Activated gamma-delta T cell treated with Interleukin-2 at 50 U/mL for 16 hours (primary cell): ENCODE results near the gene GABBR1.
A peak's percentile ranks its signal among the peaks of the same experiment; 100 is the strongest.

Experiments
- DNase-seq: peaks from one replicate; pipeline ENCODE4 v3.0.0-alpha.2; 2020

Gene GABBR1

DNA sequence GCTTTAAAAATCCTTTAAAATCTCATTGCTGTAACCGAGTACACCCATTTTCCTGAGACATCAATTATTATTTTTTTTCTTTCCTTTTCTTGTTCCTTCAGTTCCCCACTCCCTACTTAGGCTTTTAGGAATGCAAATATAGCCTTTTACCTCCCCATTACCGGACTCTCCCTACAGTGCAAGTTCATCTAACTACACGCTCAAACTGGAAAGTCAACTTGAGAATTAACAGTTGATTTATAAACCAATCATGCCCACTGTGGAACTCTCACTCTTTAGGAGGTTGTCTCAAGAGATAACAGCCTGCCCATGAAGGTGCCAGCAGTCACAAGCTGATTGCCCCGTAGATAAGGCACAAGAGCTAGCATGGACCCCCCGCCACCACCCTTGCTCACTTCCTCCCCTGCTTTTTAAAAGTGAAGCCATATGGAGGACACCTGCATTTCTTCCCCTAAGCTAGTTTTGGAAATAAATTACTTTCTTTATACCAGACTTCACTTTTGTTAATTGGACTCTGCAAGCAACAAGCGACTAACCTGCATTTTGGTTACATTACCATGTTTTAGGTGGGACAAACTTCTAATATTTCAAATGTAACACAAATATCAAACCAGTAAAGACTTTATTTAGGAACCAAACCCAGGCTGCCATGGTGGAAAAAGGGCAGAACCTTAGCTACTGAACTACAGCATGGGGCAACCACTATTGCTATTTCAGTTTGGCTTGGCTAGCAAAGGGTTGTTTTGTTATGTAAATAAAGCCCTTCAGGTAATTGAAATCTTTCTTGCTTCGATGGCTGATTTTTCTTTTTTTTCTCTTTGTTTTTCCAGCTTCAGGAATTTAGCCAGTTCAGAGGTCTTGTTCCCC, 108.3 kb downstream of the GABBR1 start:
- DNase-seq, result no peak

DNA sequence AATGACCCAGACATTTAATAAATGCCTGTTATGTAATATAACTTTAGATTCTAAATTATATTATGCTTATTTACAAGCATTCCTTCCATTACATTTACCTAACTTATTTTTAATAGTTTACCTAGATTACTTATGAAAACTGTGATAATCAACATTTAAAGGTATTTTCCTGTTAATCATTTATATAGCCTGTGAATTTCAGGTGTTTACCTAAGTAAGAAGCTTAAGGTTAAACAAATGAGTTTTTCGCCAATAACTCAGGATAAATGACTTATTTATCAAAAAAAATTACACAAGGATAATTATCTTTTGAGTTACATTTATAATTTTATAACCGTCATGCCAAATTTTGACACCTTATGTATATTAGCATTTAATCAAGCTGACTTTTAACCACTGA, 108.9 kb downstream of the GABBR1 start:
- no peak for DNase-seq

DNA sequence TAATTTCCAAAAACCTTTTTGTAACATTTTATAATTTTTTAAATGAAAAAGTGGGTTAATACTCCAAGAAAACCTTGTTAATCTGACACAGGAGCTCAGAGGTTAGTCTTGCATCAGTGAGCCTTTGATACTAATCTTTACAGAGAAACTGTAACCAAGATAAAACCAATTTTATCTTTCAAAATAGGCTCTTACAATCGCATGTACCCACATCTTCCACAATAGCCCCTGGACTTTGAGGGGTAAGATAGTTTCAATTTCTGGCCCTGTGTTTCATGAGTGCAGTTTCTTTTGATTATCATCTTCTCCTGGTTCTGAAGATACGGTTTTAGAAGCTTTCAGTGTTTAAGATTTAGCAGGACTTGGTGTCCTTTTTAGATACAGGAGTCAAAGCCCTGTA, 110.8 kb downstream of the GABBR1 start:
- no peak for DNase-seq

DNA sequence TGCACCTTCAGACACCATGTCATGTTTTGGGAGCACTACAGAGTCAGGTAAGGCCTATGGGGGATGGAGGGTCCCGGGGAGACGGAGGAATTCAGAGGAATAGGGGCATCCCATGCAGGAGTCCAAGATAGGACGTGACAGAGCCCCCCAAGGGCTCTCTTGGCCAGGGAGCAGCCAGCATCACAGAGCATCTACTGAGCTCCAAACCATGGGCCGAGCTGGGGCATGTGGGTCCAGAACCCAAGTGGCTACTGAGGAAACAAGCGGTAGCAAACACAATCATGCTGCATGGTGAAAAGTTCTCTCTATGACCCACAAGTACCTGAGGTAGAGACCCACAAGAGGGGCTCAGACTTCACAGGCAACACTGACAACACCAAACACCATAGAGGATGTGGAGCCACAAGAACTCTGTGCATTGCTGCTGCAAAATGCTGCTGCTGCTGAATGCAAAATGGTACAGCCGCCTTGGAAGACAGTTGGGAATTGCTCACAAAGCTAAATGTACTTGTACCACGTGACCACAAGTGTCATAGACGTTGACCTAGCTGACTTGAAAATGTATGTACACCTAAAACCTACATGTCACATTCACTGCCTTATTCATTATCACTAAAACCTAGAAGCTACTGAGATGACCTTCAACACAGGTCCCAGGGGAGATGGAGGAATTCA, 111.8 kb downstream of the GABBR1 start:
- no peak for DNase-seq

DNA sequence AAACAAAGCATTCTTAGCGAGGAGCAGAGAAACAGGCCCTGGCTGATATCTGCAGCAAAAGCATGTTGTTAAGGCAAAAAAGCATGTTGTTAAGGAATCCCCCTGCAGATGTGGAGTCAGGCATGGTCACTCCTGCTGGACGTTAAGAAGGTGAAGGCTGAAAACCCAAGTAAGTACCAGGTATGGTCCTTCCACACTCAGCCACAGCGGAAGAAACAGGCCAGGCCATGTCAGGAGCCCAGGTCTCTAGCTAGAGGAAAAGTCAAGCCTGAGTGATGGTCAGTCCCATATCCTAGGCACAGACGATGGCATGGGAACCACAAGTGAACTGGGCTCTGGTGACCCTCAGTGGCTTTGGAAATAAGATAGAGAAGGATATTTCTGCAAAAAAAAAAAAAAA, 112.8 kb downstream of the GABBR1 start:
- DNase-seq, result no peak

DNA sequence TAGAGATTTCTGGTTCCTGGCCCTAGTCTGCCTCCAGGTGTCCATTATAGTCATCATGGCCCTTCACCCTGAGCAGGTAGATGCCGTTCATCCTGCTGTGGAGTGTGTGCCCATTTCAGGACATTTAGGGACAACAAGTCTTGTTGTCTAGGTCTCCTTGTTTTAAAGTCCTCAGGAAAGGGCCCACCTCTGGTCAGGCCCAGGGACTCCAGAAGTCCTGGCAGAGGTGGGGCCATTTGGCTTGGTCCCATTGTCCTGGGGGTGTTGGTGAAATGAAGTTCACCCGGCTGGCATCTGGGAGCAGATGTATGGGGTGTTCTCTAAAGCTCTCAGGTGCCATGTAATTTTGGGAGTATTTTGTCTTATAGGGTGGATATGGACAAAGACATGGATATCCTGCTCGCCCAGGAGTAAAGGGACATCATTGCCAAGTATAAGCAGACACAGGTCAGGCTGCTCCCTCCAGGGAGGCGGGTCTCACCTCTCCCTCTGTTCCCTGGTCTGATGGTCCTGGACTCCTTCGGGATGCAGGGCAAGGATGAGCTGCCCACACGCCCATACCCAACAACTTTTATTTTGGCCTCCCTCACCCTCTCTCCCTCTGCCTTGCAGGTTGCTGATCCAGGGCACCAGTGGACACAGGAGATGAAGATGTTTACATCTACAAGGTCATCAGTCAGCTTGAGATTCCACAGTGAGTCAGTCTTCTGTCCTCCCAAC, 113.5 kb downstream of the GABBR1 start:
- no peak for DNase-seq

DNA sequence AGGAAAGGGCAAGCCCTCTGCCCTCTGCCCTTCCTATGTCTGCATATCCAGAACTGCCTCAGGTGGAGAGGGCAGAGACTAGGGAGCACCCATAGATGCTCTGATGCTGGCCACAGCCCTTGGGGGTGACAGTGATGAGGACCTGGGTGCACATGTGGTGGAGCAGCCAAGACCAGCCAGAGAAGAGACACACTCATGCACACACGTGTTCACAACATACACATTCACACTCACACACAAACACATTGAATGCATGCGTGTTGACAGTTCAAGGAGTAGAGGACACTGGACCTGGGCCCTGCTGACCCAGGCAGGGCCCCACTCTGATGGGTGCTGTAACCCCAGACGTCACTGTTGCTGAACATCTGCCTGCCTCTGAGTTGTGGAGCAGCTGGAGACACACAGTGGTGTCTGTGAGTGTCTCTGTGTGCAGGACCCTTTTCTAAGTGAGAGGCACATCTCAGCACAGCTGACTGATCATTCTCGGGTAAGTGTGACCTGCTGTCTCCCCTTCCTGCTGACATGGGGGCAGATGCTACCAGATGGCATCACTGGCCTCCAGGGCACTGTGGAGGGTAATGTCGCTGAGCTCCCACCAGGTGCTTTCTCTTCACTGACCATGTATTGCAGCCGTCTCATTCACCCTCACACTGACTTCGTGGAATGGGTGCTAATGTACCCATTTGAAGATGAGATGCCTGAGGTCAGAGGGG, 115.1 kb downstream of the GABBR1 start:
- DNase-seq, result no peak

DNA sequence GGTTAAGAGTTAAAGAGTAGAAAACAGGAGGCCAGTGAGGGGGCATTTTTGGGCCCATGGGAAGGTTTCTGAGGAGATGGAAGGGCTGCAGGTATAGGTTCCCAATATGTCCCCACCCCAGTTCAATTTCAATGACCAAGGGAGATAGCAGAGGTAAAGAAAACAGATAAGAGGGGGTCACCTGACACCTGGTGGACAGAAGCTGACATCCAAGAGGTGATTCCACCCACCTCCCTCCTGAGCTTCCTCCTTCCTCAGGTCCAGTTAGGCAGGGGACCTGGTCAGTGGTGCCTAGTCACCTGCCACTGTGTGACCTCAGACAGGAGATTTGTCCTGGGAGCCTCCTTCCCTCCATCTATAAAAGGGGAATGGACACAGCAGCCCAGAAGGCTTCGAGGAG, 115.7 kb downstream of the GABBR1 start:
- DNase-seq, result no peak

DNA sequence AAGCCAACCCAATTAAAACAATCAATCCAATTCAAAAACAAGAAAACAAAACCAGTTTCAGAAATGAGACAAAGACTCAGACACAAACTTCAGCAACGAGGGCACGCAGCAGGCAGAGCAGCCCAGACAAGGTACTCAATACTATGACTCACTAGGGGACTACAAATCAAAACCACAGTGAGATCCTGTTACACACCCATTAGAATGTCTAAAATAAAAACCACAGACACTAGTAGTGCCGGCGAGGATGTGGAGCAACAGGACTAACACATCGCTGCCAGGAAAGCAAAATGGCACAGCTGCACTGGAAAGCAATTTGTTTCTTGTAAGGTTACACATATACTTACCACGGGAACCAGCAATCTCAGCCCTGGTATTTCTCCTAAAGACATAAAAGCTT, 116.9 kb downstream of the GABBR1 start:
- peak; percentile 12 for DNase-seq

DNA sequence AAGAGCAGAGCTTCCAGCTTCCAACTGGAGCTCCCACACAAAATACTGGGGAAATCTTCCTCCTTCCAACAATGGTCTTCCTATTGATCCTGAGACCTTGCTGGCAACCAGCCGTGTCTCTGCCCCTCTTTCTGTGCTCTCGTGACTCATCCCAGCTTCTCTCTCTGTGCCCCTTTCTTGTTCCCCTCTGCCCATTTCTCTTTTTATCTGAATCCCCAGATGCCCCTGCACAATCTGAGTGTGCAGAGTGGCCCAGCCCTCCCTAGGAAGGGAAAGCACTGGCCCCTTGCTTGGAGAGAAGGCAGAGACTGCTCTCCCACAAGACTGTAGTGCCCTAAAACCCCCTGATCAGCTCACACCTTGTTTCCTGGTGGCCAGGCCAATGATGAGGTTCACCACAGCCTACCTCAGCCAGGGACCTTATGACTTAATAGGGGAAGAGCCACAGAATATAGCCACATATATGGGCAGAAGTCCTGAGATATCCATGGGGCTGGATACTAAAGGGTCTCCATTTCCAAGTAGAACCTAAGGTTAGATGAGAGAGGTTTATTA, 122.2 kb downstream of the GABBR1 start:
- no peak for DNase-seq

DNA sequence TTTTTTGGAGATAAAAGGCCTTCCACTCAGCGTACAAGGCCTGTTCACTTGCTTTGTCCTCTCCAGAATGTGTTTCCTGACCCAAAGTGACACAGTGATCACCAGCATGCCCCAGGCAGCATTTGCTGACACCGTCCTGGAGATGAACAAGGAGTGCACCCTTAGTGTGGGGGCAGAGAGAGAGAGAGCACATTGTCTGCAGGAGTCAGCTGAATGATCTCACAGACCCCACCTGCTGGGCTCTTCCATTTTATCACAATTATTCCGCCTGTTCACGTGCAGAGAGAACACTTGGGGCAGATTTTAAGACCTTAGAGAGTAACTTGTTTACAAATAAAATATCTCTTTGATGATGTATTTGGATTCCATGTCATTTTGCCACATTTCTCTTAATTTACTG, 122.8 kb downstream of the GABBR1 start:
- no peak for DNase-seq
